Myocyte (in vitro differentiated cells): ENCODE measurements around the gene NOTCH1. TPM values are rescaled to one million over a fixed set of nuclear protein-coding genes. Genes with fewer than 3 reads are reported as not detected.

Experiments used
- DNase-seq: peaks from one replicate; pipeline ENCODE4 v3.0.0-alpha.2; 2012; ENCODE audit warnings: low read depth
- polyA plus RNA-seq: library from polyadenylated mRNA; unstranded; fragments of >200 nt; gene quantifications from one replicate; pipeline ENCODE4 v1.2.1, GENCODE V29; 2012; ENCODE audit warnings: missing spikeins
- total RNA-seq: library from RNA; depleted of rRNA; stranded (reverse); fragments of >200 nt; gene quantifications from 2 replicates; pipeline ENCODE4 v1.2.3, GENCODE V29; 2014

Gene NOTCH1
- 6.2 and 16.0 TPM in 2 replicates for total RNA-seq
- 3.8 TPM for polyA plus RNA-seq

DNA sequence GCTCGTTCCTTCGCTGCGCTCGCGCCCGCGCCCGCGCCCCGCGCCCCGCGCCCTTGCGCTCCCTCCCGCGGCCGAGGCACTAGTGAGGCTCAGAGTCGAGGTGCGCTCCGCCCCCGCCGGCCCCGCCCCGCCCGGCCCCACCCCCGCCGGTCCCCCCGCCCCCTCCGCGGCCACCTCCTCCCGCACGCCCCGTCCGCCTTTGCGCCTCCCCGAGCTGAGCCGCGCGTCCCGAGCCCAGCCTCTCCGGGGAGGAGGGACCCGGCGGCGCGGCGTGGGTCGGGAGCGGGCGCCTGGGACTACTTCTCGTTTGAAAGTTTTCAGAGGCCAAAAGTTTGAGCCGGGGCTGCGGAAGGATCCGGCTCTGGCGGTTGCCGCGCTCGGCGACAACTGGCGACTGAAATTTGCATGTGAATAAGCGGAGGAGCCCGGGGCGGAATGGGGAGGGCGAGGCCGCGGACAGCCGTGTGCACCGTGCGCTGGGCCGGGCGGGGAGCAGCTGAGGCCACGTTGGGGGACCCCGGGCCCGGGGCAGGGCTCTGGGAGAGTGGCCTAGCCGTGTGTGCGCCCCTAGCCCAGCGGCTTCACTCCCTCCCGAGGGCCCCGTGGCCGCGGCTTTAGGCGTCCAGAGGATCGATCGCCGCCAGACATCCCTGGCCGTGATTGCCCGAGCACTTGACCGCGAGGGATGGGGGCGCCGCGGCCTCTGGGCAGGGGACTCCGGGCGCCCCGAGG, at the start of gene NOTCH1:
Gene NOTCH1 (minus strand): TSS at position 84 of the 732 bp plus-strand sequence. CDS start 262 bp downstream, outside the sequence.
- DNase-seq, result peak; percentile 96

DNA sequence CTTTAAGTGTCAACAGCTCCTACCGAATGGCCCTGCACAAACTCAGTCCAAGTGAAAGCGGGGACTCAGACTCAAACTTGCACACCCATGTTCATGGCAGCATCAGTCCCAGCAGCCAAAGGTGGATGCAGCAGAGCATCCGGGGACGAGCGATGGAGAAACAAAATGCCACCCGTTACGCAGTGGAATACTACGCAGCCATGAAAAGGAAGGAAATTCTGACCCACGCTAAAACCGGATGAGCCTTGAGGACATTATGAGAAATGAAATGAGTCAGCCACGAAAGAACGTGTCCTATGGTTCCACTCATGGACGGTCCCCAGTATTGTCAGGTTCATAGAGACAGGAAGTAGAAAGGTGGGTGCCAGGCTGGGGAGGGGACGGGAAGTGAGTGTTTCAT, 48.6 kb upstream of the NOTCH1 start:
- no peak for DNase-seq

DNA sequence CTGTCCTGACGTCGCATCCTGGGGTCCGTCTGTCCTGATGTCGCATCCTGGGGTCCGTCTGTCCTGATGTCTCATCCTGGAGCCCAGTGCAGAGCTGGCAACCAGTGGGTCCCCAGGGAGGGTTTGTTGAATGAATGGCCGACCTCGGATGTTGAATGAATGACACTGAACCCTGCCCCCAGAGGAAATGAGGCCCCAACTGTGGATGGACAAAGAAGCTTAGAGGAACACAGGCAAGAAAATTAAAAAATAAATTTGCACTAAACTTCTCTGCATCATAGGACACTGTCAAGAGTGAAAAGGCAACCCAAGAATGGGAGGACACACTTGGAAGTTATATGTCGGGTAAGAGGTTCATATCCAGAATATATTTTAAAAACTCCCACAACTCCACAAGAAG, 47.7 kb upstream of the NOTCH1 start:
- no peak for DNase-seq

DNA sequence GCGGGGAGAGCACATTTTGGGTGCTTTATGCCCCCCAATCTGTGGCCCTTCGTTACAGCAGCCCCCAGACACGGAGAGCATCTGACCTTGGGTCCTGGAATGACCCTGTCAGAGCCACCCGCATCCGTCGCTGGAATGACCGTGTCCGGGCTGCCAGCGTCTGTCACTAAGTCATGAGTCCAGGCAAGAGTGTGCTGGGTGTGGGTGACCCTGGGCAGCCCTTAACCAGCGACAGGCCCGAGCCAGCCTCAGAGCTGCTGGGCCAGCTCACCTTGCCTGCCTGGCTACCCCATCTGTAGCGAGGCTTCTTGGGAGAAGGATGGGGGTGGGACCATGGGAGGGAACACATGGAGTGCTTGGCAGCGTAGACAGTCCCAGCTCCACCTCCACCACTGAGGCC, 46.8 kb upstream of the NOTCH1 start:
- DNase-seq, result no peak

DNA sequence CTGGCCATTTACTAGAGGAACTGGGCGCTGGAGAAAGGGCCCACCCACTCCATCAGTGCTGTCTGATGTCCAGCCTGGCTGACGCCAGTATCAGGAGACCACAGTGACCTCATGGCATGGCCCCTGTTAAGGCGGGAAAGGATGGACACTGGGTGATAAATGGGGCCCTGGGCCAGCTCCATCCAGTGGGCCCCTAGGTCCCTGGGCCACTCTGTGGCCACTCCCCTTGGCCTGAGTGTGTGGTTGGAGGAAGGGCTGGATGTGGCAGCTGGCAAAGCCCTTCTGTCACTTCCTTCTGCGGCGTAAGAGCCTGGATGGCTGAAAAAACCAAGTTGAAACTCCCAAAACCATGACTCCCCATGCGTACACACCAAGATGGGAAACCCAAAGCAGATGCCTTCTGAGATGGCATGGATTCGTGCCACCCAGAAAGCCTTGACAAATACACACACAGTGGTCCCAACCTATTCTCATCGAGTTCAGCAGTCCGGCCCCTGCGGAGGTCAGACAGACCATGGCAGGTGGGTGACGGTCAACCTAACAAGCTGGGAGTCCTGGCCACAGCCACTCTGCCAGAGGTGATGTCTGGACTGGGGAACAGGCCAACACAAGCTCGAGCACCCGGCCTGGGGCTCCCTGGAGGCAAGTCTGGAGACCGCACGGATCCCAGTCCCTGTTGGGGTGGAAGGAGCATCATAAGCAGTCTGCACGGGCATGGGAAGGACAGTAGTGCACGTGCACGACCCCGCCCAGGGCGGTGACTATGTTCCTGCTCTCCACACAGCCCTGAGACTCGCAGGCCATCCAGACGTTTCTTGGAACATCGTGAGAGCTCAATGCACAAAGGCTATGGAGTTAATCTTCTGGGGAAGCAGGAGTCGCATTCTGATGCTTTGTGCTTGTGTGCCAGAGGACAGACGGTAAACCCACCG, 45.2 kb upstream of the NOTCH1 start:
- DNase-seq, result no peak

DNA sequence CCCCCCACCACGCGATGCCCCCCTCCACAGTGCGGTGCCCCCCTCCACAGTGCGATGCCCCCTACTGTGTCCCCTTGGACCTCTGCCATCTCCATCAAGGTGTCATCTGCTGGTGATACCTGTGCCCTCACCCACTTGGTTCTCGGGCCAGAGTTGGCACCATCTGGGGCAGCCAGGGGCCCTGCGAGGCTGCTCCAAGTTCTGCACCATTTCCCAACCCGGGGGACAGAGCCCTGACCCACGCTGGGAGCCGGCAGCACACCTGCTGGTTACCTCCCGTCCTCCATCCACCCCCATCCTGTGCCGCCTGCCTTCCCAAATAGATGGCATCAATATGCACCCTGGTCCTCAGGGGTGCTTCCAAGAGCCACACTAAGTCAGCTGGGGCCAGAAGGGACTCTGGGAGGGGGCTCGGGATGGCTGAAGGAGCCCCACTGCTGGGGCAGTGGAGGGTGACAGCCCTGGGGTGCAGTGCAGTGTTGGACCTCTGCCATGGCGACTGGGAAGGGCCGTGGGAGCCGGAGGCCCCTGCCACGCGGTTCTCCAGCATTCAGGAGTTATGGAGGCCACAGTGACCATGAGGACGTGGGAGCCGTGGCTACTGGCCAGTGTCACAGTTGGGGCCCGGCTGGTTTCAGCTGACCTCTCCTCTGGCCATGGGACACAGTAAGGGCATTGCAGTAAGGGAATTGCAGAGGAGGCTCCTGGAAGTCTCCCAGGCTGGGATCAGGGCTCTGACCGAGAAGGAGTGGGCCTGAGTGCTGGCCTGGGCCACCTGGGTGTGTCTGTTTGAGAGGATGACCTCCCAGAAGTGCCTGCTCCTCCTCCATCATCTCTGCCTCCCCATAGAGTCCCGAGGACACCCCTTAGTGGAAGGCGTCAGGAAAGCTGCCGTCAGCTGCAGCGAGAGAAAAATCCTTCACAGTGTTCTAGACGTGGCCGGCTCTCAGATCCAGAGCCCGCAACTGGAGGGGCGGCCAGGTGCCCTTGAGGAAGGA, 44.2 kb upstream of the NOTCH1 start:
- DNase-seq, result no peak

DNA sequence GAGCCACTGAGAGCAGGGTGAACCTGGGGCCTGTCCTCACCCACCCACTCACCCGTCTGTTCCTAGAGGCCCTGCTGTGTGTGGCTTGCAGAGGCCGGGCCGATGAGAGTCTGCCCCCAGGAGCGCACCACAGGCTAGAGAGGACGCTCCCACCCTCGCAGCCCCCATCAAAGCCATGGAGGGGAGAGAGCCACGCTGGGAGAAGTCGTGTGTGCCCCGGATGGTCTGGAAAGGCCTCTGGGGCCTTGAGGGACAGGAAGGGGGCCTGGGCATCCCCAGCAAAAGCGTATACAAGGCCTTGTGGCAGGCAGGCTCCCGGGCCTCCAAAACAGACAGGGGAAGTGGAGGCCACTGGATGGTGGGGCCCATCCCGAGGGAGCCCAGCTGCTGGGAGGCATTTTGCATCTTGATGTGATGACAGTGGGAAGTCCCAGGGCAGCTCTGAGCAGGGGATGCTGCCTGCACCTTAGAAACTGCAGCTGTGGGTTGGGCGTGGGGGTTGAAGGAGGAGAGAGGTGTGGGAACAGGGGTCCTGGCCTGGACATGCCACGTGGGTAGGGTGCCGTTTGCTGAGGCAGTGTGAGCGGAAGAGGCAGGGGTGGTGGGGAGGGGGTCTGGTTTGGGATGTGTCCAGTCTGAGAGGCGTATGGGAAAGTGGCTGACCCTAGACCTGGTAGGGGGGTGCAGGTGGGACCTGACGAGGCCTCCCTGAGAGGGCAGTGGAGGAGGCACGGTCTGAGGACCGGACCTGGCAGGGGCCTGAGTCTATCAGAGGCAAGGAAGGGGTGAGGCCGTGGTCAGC, 43.0 kb upstream of the NOTCH1 start:
- DNase-seq, result no peak

DNA sequence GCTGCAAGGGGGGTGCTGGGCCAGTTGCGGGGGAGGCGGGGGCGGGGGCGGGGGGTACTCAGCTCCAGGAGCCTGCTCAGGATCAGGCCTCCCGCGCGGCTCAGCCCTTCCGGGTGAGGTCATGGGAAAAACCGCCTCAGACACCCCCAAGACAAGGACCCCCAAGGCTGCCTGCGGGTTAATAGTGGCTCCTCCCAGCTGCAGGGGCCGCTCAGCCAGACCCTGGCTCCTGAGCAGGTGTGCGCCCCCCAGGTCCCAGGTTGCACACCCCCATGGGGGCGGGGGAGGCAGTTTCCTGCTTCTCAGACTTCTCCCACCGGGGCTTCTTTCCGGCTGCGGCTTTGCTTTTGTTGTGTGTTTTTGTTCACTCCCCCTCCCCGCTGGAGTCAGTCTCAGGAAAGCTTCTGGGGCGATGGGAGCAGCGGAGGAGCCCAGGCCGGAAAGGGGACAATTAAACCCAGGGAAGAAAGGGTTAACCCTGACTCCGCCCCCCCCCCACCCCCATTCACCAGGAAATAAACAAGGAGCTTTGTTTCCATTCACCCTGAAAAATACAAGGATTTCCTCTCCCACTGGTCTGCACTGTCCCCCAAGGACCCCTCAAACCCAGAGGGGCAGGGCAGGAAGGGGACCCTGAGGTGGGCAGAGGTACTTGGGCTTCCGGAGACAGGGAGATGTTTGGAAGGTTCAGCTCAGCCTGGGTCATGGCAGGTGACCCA, 42.3 kb upstream of the NOTCH1 start:
- no peak for DNase-seq

DNA sequence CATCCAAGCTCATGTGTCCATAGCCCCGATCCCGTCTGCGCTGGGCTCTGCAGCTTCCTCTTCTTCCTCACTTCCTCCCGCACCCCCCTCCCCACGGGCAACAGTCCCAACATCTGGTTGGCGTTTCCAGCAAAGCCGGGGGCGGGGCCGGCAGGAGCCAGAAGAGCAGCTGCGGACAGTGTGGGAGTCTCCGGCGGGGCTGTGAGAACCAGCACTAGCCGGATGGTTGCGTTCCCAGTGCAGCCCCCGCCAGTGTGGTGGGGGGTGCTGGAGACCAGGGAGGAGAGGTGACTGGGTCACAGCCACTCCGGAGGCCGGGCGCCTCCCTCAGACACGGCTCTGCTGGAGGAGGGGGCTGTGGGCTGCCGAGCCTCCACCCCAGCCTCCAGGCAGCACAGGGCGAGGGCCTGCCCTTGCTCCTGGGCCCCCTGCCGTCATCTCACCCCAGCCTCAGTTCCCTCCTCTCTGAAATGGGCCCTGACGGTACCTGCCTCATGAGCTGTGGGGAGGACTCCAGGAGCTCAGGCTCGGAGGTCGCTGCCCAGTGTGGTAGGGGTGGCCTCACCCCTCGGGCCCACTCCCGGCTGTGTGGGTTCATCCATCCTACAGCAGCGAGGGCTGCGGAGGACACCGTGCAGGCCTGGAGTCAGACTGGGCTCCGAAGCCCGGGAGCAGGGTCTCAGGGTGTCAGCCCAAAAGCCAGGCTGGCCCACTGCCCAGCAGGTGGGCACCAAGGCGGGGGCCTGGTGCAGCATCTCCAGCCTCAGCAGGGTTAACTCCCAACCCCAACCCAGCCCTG, 41.5 kb upstream of the NOTCH1 start:
- peak; percentile 70 for DNase-seq

DNA sequence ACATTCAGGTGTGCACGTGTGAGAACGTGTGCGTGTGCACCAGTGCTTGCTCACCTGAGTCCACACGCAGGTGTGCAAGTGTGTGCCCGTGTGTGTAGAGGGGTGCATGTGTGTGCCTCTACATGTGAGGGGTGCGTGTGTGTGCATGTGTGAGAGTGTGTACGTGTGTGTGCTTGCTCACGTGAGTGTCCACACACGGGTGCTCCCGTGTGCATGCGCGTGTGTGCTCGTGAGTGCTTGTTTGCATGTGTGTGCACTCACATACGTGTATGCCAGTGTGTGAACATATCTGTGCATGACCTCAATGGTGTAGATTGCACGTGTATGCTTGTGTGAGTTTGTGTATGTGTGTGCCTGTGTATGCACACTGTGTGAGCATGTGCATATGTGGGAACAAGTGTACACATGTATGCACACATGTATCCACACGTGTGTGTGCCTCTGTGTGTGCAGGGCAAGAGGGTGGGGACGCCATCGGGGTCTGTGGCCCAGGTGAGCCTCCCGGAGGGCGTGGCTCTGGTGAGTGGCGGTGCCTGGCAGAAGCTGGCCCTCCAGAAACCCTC, 40.6 kb upstream of the NOTCH1 start:
- DNase-seq, result no peak

DNA sequence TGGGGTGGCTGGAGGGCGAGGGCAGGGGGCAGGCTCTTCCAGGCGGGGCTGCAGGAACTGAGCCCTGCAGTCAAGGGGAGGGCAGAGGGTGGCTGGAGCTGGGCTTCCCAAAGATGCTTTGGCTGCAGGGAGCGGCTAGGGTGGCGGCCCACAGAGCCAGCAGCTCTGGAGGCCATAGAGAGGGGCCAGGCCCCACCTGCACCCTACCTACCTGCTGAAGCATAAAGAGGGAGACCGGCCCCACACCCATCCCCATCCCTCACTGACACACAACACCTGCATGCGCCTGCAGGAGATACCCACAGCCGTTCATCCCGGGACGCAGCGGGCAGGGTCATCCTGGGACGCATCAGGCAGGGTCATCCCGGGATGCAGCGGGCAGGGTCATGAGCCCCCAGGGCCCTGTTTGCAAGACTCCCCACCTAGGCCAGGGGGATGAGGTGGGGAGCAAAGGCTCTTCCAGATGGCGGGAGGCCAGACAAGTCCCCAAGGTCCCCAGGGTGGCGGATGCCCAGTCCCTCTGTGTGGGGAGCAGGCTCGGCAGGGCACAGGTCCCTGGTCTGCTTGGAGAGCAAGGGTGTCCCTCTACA, 39.8 kb upstream of the NOTCH1 start:
- no peak for DNase-seq

DNA sequence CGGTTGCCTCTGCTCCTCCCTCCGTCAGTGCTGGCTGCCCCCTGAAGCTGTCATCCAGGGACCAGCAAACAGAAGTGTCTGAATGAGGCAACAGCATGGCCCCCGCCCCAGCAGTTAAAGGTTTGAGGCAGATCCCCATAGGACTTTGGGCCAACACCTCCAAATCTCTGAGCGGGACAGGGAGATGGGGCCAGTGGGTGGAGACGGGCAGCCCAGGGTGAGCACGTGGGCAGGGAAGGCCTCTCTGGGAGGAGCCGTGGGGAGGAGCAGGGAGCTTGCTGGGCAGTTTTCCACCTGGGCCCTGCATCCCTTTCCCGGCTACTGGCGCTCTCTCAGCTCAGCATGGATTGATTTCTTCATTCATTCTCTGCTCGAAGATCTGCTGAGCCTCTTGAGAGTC, 39.1 kb upstream of the NOTCH1 start:
- no peak for DNase-seq

DNA sequence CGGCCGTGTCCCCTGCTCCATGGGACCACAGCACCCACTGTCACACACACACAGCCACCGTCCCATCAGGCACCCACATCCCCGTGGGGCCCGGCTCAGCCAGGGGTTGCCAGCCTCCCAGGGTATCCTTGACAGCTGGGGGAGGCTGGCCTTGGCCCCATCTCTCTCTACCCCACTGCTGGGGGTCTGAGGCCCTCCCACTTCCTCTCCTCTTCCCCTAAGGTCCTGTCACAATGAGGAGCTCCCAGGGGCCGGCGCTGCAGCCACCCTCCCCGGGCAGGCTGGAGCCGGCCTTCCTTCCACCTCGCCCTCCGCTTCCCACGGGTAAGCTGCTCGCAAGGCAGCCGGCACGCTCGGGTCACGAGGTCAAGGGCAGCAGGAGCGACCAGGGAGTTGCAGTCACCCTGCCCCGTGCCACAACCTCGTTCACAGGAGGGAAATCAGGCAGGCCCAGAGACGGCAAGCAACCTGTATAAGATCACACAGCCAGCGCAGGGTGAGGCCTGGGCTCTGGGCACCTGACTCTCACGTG, 38.6 kb upstream of the NOTCH1 start:
- no peak for DNase-seq

DNA sequence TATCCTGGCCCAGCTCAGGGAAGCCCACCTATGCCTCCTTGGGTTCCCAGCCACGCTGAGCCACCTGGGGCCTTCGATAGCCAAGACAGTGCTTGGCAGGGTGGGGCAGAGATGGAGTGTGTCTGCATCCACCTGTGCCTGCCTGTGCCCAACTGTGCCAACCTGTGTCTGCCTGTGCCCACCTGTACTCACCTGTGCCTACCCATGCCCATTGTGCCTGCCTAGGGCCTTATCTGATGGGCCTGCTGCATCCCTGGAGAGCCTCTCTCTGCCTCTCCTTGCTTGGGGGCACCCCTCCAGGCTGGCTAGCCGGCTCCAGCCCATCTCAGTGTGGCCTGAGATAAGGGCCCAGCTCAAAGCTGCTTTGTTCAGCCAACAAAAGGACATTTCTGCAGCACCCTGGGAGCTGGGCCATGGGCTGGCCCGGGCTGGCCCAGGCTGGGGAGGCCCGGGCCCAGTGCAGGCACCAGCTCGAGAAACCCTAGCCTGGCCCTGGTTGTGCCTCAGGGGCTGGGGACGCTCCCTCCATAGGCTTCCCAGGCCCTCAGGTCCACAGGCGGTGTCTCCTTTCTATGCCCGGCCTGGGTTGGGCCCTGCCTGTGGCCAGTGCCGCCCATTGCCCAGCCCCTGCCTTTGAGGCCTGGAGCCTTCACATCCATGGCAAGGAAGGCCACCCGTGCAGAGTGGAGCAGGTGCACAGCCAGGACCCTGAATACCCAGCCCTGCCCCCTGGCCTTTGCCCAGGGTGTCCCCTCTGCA, 37.3 kb upstream of the NOTCH1 start:
- no peak for DNase-seq

DNA sequence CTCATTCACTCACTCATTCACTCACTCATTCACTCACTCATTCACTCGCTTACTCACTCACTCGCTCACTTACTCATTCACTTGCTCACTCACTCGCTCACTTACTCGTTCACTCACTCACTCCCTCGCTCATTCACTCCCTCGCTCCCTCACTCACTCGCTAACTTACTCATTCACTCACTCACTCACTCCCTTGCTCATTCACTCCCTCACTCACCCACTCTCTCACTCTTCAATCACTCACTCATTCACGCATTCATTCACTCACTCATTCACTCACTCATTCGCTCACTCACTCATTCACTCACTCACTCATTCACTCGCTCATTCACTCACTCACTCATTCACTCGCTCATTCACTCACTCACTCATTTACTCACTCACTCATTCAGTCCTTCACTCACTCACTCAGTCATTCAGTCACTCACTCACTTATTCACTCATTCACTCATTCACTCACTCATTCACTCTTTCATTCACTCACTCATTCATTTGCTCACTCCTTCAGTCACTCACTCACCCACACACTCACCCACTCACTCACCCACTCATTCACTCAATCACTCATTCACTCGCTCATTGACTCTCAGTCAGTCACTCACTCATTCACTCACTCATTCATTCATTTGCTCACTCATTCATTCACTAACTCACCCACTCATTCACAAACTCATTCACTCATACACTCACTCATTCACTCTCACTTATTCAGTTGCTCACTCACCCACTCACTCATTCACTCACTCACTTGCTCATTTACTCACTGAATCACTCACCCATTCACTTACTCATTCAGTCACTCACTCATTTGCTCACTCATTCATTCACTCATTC, 36.0 kb upstream of the NOTCH1 start:
- DNase-seq, result no peak

DNA sequence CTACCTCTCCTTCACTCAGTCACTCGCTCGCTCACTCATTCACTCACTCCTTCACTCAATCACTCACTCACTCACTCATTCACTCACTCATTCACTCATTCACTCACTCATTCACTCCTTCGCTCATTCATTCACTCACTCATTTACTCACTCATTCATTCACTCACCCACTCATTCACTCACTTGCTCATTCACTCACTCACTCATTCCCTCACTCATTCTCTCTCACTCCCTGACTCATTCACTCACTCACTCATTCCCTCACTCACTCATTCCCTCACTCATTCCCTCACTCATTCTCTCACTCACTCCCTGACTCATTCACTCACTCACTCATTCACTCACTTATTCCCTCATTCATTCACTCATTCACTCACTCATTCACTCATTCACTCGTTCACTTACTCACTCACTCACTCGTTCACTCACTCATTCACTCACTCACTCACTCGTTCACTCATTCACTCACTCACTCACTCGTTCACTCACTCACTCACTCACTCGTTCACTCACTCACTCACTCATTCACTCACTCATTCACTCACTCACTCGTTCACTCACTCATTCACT, 33.9 kb upstream of the NOTCH1 start:
- peak; percentile 37 for DNase-seq
